Upper lobe of right lung (tissue), 1 donor: ENCODE data around the gene RGS19. TPM values are rescaled to one million over a fixed set of nuclear protein-coding genes. Genes with fewer than 3 reads are reported as not detected.

ENCODE experiments used
- ATAC-seq: fragments of 200-7000 bp; cut with Tn5 transposase; one replicate; pipeline ENCODE4 v1.9.1; 2020; ENCODE audit warnings: mild to moderate bottlenecking, moderate library complexity
- DNase-seq: peaks from one replicate; pipeline ENCODE4 v3.0.0-alpha.2; 2020
- H3K27ac ChIP-seq: fragments of 200-600 bp; one replicate; pipeline ENCODE4 v1.8.0; 2022
- H3K27me3 ChIP-seq: fragments of 200-600 bp; one replicate; pipeline ENCODE4 v1.8.0; 2022; ENCODE audit warnings: mild to moderate bottlenecking
- H3K36me3 ChIP-seq: fragments of 200-600 bp; one replicate; pipeline ENCODE4 v1.8.0; 2022
- H3K4me1 ChIP-seq: fragments of 200-600 bp; one replicate; pipeline ENCODE4 v1.8.0; 2022
- H3K4me3 ChIP-seq: fragments of 200-600 bp; one replicate; pipeline ENCODE4 v1.8.0; 2022; ENCODE audit warnings: mild to moderate bottlenecking
- H3K9me3 ChIP-seq: fragments of 200-600 bp; one replicate; pipeline ENCODE4 v1.8.0; 2022
- intact Hi-C: fragments of 100-400 bp; cut with DNase I; formaldehyde crosslinking; loops from one replicate; pipeline ENCODE4 v1.11.0; 2022
- total RNA-seq: library from RNA; stranded (reverse); fragmentation: NEBNext Ultra II Directional; extraction: Animal tissue kit (Norgen Biotek cat#: 25700); gene quantifications from one replicate; pipeline ENCODE4 v1.2.1, GENCODE V29; 2021
- TF ChIP-seq, protein P1 (sequence below): fragments of 200-600 bp; IDR thresholded peaks from one replicate; pipeline ENCODE4 v1.8.0; 2022; ENCODE audit warnings: antibody characterized with exemption
- donor health status: DM: no; HTN: yes; CAD: no; lungs with severe emphysema.

The RGS19 gene
- total RNA-seq, 1 donor from 2014 or later: 40.8 TPM

- Histone ChIP-seq H3K4me1 (peaks cover 14% of the 10 kb centered on the region), H3K27ac (no peak overlapping the region), H3K27me3 (no peaks in the 10 kb centered on the region), H3K9me3 (no peaks in the 10 kb centered on the region), H3K36me3 (no peaks in the 10 kb centered on the region), H3K4me3 (no peak overlapping the region)
- intact Hi-C loops: no loop called here
- ATAC-seq: no peak
- DNase-seq: no peak
- TF ChIP-seq, protein P1, sequence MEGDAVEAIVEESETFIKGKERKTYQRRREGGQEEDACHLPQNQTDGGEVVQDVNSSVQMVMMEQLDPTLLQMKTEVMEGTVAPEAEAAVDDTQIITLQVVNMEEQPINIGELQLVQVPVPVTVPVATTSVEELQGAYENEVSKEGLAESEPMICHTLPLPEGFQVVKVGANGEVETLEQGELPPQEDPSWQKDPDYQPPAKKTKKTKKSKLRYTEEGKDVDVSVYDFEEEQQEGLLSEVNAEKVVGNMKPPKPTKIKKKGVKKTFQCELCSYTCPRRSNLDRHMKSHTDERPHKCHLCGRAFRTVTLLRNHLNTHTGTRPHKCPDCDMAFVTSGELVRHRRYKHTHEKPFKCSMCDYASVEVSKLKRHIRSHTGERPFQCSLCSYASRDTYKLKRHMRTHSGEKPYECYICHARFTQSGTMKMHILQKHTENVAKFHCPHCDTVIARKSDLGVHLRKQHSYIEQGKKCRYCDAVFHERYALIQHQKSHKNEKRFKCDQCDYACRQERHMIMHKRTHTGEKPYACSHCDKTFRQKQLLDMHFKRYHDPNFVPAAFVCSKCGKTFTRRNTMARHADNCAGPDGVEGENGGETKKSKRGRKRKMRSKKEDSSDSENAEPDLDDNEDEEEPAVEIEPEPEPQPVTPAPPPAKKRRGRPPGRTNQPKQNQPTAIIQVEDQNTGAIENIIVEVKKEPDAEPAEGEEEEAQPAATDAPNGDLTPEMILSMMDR: no peak
Measured at GRCh38 chr20:64058536-64058935, 20.8 kb downstream of the RGS19 start.

- DNase-seq (peak; percentile 87), ATAC-seq (peak; percentile 74)
- intact Hi-C loops: no loop called here
- Histone ChIP-seq H3K27ac (peak overlapping the region; percentile 52), H3K4me1 (peaks cover 14% of the 10 kb centered on the region), H3K4me3 (peak overlapping the region; percentile 32), H3K36me3 (no peaks in the 10 kb centered on the region), H3K9me3 (no peaks in the 10 kb centered on the region), H3K27me3 (peaks cover 3% of the 10 kb centered on the region)
- TF ChIP-seq, protein P1: peak; percentile 85
Measured at GRCh38 chr20:64057628-64058498, 21.5 kb downstream of the RGS19 start.

- TF ChIP-seq, protein P1: no peak
- intact Hi-C loops: no loop called here
- Histone ChIP-seq H3K27ac (peak overlapping the region; percentile 52), H3K4me1 (peaks cover 14% of the 10 kb centered on the region), H3K9me3 (no peaks in the 10 kb centered on the region), H3K27me3 (peaks cover 10% of the 10 kb centered on the region), H3K36me3 (no peaks in the 10 kb centered on the region), H3K4me3 (peak overlapping the region; percentile 32)
- DNase-seq: no peak
- no peak for ATAC-seq
Measured at GRCh38 chr20:64056889-64057627, 22.3 kb downstream of the RGS19 start.

- H3K4me3 ChIP-seq: peak overlapping the region; percentile 32
- ATAC-seq (no peak), DNase-seq (no peak)
- peaks cover 14% of the 10 kb centered on the region for H3K4me1 ChIP-seq
- no peaks in the 10 kb centered on the region for H3K9me3 ChIP-seq
- peaks cover 15% of the 10 kb centered on the region for H3K27me3 ChIP-seq
- H3K27ac ChIP-seq: peak overlapping the region; percentile 52
- H3K36me3 ChIP-seq: no peaks in the 10 kb centered on the region
- intact Hi-C loops: no loop called here
- TF ChIP-seq, protein P1: no peak
Measured at GRCh38 chr20:64056639-64056888, 22.8 kb downstream of the RGS19 start.

DNA sequence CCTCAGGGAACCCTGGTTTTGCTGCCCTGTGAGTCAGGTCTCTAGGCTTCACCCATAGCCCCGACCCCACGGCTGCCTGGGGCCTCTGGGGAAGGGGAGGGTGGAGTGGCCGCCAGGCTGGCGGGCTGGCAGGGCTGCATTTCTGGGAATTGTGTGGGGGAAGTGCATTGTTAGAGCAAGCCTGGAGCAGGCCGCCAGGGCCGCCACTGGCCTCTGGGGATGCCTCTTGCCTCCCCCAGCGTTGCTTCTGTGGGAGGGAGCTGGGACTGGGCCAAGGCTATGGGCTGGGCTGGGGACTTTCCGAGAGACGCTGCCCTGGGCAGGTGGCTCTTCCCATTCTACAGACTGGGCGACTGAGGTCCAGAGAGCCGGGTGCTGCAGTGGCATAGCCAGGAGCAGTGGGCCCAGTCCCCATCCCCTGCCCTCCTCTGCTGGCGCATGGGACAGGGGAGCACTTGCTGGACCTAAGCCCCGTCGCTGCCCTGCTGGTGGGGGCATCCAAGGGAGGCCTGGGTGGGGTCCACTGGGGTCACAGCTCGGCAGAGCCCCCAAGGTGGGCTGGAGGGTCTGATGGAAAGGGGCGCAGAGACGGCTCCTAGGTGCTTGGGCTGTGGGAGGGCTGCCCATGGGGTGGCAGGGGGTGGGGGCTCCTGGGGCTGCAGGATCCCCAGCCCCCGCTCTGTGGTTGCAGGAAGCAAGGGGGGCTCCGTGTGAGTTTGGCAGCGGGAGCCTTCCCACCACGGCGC, 23.3 kb downstream of the RGS19 start:
- Histone ChIP-seq H3K27ac (peak overlapping the region; percentile 75), H3K4me1 (peaks cover 14% of the 10 kb centered on the region), H3K9me3 (no peaks in the 10 kb centered on the region), H3K27me3 (peaks cover 19% of the 10 kb centered on the region), H3K36me3 (no peaks in the 10 kb centered on the region), H3K4me3 (peak overlapping the region; percentile 32)
- DNase-seq: no peak
- TF ChIP-seq, protein P1: no peak
- intact Hi-C loops: no loop called here
- ATAC-seq: peak; percentile 5
